ENCODE measurements around the gene OPTC.

Gene OPTC

DNA sequence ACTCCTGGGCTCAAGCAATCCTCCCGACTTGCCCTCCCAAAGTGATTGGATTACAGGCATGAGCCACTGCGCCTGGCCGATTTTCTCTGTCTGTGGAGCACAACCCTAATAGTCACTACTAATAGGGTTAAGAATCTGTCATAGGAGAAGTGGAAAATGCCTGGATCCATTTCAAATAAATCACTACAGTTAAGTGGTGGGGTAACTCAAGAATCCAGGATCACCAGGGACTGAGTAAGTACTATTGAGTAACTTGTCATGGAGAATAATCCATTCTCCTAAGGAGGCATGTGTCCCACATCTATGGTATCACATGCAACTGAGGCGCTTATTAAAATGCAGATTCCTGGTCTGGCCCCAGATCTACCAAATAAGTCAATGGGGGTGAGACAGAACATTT is 53.2 kb downstream of the OPTC start:
- no peaks in the 10 kb centered on the region for H4K20me1 ChIP-seq (ENCODE audit: insufficient read depth, low read length)
- no peak overlapping the region for H3K27ac ChIP-seq (ENCODE audit: low read length)
- TF ChIP-seq CTCF (IDR thresholded peaks at IDR 0.05; ENCODE audit: low read length) (no peak), EZH2 (optimal IDR thresholded peaks at IDR 0.05; ENCODE audit: low read depth, low read length) (no peak), EZH2phosphoT487 (IDR thresholded peaks at IDR 0.05; ENCODE audit: low read length) (no peak)
- no peak overlapping the region for H2AFZ ChIP-seq (ENCODE audit: low read length)
- H3F3A ChIP-seq (ENCODE audit: insufficient read depth, low read length), result no peaks in the 10 kb centered on the region
- H3K4me2 ChIP-seq (ENCODE audit: low read depth, low read length), result no peak overlapping the region
- no peaks in the 10 kb centered on the region for H3K9me3 ChIP-seq (replicated peaks; ENCODE audit: insufficient read depth, low read length)
- H3K9ac ChIP-seq (ENCODE audit: low read length), result no peak overlapping the region
- H3K27me3 ChIP-seq (replicated peaks; ENCODE audit: insufficient read depth, low read length), result no peaks in the 10 kb centered on the region
- no peaks in the 10 kb centered on the region for H3K4me1 ChIP-seq (ENCODE audit: low read length)
- no peaks in the 10 kb centered on the region for H3K36me3 ChIP-seq (replicated peaks; ENCODE audit: insufficient read depth, low read length)
- H3K9me2 ChIP-seq (replicated peaks; ENCODE audit: insufficient read depth, low read length), result no peaks in the 10 kb centered on the region
- H3K79me2 ChIP-seq (ENCODE audit: low read length), result no peaks in the 10 kb centered on the region
- no peak overlapping the region for H3K4me3 ChIP-seq (ENCODE audit: low read length)
- DNase-seq, result no peak

DNA sequence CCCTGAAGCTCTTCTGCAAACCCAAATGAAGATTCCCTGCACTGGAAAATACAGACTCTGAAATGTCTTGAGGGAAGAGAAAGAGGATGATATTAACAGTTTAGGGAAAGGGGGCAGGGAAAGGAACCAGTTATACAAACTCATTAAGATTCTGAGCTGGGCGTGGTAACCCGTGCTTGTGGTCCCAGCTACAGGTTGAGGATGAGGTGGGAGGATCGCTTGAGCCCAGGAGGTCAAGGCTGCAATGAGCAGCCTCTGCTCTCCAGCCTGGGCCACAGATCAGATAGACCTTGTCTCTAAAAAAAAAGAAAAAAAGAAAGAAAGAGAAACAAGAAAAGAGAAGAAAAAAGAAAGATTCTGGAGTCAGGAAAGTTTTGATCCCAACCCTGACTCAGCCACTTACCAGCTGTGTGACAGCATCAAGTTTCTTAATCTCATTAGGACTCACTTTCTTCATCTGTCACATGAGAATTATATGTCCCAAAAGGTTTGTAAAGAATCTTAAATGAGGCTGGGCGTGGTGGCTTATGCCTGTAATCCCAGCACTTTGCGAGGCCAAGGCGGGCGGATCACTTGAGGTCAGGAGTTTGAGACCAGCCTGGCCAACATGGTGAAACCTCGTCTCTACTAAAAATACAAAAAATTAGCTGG is 53.9 kb downstream of the OPTC start:
- no peak for DNase-seq
- Histone ChIP-seq H3K4me3 (ENCODE audit: low read length) (no peak overlapping the region), H4K20me1 (ENCODE audit: insufficient read depth, low read length) (no peaks in the 10 kb centered on the region), H3K4me2 (ENCODE audit: low read depth, low read length) (no peak overlapping the region), H2AFZ (ENCODE audit: low read length) (no peak overlapping the region), H3K27ac (ENCODE audit: low read length) (no peak overlapping the region), H3K9me2 (replicated peaks; ENCODE audit: insufficient read depth, low read length) (no peaks in the 10 kb centered on the region), H3K9ac (ENCODE audit: low read length) (no peak overlapping the region), H3K36me3 (replicated peaks; ENCODE audit: insufficient read depth, low read length) (no peaks in the 10 kb centered on the region), H3F3A (ENCODE audit: insufficient read depth, low read length) (no peaks in the 10 kb centered on the region), H3K27me3 (replicated peaks; ENCODE audit: insufficient read depth, low read length) (no peaks in the 10 kb centered on the region), H3K79me2 (ENCODE audit: low read length) (no peaks in the 10 kb centered on the region), H3K4me1 (ENCODE audit: low read length) (no peaks in the 10 kb centered on the region), H3K9me3 (replicated peaks; ENCODE audit: insufficient read depth, low read length) (no peaks in the 10 kb centered on the region)
- TF ChIP-seq EZH2 (optimal IDR thresholded peaks at IDR 0.05; ENCODE audit: low read depth, low read length) (no peak), CTCF (IDR thresholded peaks at IDR 0.05; ENCODE audit: low read length) (no peak), EZH2phosphoT487 (IDR thresholded peaks at IDR 0.05; ENCODE audit: low read length) (no peak)

GRCh38 chr1:203548892-203549291 is 54.9 kb downstream of the OPTC start:
- Histone ChIP-seq H3K4me3 (ENCODE audit: low read length) (no peak overlapping the region), H4K20me1 (ENCODE audit: insufficient read depth, low read length) (no peaks in the 10 kb centered on the region), H3K9me2 (replicated peaks; ENCODE audit: insufficient read depth, low read length) (no peaks in the 10 kb centered on the region), H3K4me1 (ENCODE audit: low read length) (no peaks in the 10 kb centered on the region), H3K27me3 (replicated peaks; ENCODE audit: insufficient read depth, low read length) (no peaks in the 10 kb centered on the region), H3K9ac (ENCODE audit: low read length) (no peak overlapping the region), H3K9me3 (replicated peaks; ENCODE audit: insufficient read depth, low read length) (no peaks in the 10 kb centered on the region), H2AFZ (ENCODE audit: low read length) (no peak overlapping the region), H3K27ac (ENCODE audit: low read length) (no peak overlapping the region), H3K4me2 (ENCODE audit: low read depth, low read length) (no peak overlapping the region), H3F3A (ENCODE audit: insufficient read depth, low read length) (no peaks in the 10 kb centered on the region), H3K79me2 (ENCODE audit: low read length) (no peaks in the 10 kb centered on the region), H3K36me3 (replicated peaks; ENCODE audit: insufficient read depth, low read length) (no peaks in the 10 kb centered on the region)
- DNase-seq, result no peak
- TF ChIP-seq CTCF (IDR thresholded peaks at IDR 0.05; ENCODE audit: low read length) (no peak), EZH2phosphoT487 (IDR thresholded peaks at IDR 0.05; ENCODE audit: low read length) (no peak), EZH2 (optimal IDR thresholded peaks at IDR 0.05; ENCODE audit: low read depth, low read length) (no peak)
